Endometrial microvascular endothelial cells (primary cell): ENCODE results near the gene PCMTD2. TPM values are rescaled to one million over a fixed set of nuclear protein-coding genes. Genes with fewer than 3 reads are reported as not detected.

Experiments
- total RNA-seq: library from RNA; depleted of rRNA; stranded (reverse); fragments of >200 nt; gene quantifications from one replicate; pipeline ENCODE4 v1.2.3, GENCODE V29; 2015; ENCODE audit errors: inconsistent ontology term

PCMTD2 gene
- total RNA-seq, 1 donor from 2014 or later: 33.6 TPM

Other genes with a start within 250 kb of the PCMTD2 start
- gene C20orf204, start 219.6 kb upstream of the PCMTD2 start, total RNA-seq: 0.93 TPM
- gene SOX18, start 206.1 kb upstream of the PCMTD2 start, total RNA-seq: 0.37 TPM
- gene TCEA2, start 192.6 kb upstream of the PCMTD2 start, total RNA-seq: 7.2 TPM
- gene RGS19, start 176.2 kb upstream of the PCMTD2 start, total RNA-seq: 10.8 TPM
- not detected for gene OPRL1, start 175.7 kb upstream of the PCMTD2 start, total RNA-seq
- gene LKAAEAR1, start 171.3 kb upstream of the PCMTD2 start, total RNA-seq: not detected
- gene NPBWR2, start 148.2 kb upstream of the PCMTD2 start, total RNA-seq: not detected
- not detected for gene MYT1, start 91.3 kb upstream of the PCMTD2 start, total RNA-seq